NCI-H2227 (cell line): ENCODE measurements around the gene TRAF3IP3.
"Not testable (repeated sequence)": the region's sequence is repeated elsewhere in the genome, so short reads cannot be mapped to it uniquely, and the experiment has no call there.

ENCODE experiments used
- DNase-seq: peaks from one replicate; lab custom pipeline; 2025; ENCODE audit not compliant: unreplicated experiment; lab: John Stamatoyannopoulos, UW

The TRAF3IP3 gene

GRCh38 chr1:209767706-209768105 lies 11.9 kb downstream of the TRAF3IP3 start:
- DNase-seq, result no peak

GRCh38 chr1:209768354-209768774 lies 12.5 kb downstream of the TRAF3IP3 start:
- no peak for DNase-seq

GRCh38 chr1:209769171-209769904 lies 13.5 kb downstream of the TRAF3IP3 start:
- DNase-seq, result no peak

GRCh38 chr1:209769971-209770370 lies 14.1 kb downstream of the TRAF3IP3 start:
- no peak for DNase-seq

GRCh38 chr1:209770636-209771415 lies 15.0 kb downstream of the TRAF3IP3 start:
- DNase-seq, result no peak

GRCh38 chr1:209772126-209772525 lies 16.3 kb downstream of the TRAF3IP3 start:
- DNase-seq, result no peak

GRCh38 chr1:209774592-209774991 lies 18.7 kb downstream of the TRAF3IP3 start:
- no peak for DNase-seq

- no peak for DNase-seq
These were observed 19.8 kb downstream of the TRAF3IP3 start for GRCh38 chr1:209775678-209776077.

- DNase-seq, result no peak
These were observed 21.7 kb downstream of the TRAF3IP3 start for GRCh38 chr1:209777587-209777986.

GRCh38 chr1:209778102-209778501 lies 22.2 kb downstream of the TRAF3IP3 start:
- DNase-seq, result no peak

- DNase-seq, result no peak
These were observed 24.4 kb downstream of the TRAF3IP3 start for GRCh38 chr1:209780268-209780667.

GRCh38 chr1:209783386-209783785 lies 27.5 kb downstream of the TRAF3IP3 start:
- peak; percentile 38 for DNase-seq

- DNase-seq, result peak; percentile 100
These were observed 28.7 kb downstream of the TRAF3IP3 start, which contains the start of gene C1orf74 for GRCh38 chr1:209784265-209785169. Gene C1orf74, minus strand, starts transcription at chr1:209784559. Its CDS starts 925 bp downstream, at chr1:209783634.

GRCh38 chr1:209785592-209785991 lies 29.7 kb downstream of the TRAF3IP3 start:
- DNase-seq, result no peak

GRCh38 chr1:209786146-209786545 lies 30.3 kb downstream of the TRAF3IP3 start:
- DNase-seq, result no peak

- no peak for DNase-seq
These were observed 31.7 kb downstream of the TRAF3IP3 start for GRCh38 chr1:209787551-209787950.

- no peak for DNase-seq
These were observed 33.4 kb downstream of the TRAF3IP3 start for GRCh38 chr1:209789245-209789644.

- no peak for DNase-seq
These were observed 34.7 kb downstream of the TRAF3IP3 start for GRCh38 chr1:209790286-209791193.

GRCh38 chr1:209791920-209792319 lies 36.1 kb downstream of the TRAF3IP3 start:
- no peak for DNase-seq

GRCh38 chr1:209793711-209794110 lies 37.9 kb downstream of the TRAF3IP3 start:
- DNase-seq, result not testable (repeated sequence)
